ENCODE data around the gene AGAP9.
"Not testable (repeated sequence)": the region's sequence is repeated elsewhere in the genome, so short reads cannot be mapped to it uniquely, and the experiment has no call there.

The AGAP9 gene

DNA sequence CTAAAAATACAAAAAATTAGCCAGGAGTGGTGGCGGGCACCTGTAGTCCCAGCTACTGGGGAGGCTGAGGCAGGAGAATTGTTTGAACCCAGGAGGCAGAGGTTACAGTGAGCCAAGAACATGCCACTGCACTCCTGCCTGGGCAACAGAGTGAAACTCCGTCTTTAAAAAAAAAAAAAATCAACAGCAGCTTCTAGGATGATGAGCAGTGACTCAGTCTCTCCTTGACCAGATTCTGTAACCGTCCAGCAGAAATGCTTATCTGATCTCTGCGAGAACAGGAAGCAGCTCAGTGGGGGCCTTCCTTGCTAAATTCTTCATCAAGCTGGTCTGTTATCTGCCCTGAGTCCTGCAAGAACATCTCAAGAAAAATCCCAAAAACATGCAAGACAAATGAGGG is 37.5 kb downstream of the AGAP9 start:
- DNase-seq = not testable (repeated sequence)

DNA sequence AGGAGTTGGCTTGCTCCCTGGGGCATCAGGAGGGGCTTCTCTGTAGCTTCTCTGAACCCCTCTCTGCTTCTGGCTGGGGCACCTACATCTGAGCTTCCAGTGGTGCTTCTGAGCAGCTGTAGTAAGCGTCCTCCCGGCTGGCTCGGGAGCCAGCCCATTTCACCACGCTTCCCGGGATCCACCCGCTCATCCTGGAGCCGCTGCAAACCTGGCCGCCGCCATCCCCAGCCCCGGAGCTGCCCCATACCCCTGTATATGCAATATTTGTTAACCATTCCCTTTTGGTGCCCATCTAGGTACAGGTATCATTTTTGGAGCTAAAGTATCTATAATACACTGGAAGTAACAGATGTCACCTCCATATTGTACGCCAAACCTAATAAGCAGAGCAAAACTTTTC is 38.7 kb downstream of the AGAP9 start:
- not testable (repeated sequence) for DNase-seq

DNA sequence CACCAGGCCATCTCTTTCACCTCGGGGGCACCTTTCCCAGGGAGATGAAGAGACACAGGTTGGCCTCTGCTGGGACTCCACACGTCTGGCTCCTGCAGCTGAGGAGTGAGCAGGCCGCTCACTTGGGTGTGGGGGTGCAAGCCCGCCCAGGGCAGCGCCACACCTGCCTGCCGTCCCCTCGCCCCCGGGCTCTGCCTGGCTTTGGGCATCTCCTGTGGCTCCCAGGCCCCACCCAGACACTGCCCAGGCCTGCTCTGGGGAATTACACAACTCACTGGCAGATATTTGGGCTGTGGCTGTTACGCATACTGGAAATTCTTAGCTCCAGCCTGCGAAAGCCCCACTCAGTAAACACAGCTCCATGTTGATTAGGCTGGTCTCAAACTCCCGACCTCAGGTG is 39.5 kb downstream of the AGAP9 start, which contains the start of gene ANXA8:
TSS of gene ANXA8 (minus strand) at position 193 of the 400 bp plus-strand sequence. CDS start at position 11, 182 bp downstream.
- not testable (repeated sequence) for DNase-seq

DNA sequence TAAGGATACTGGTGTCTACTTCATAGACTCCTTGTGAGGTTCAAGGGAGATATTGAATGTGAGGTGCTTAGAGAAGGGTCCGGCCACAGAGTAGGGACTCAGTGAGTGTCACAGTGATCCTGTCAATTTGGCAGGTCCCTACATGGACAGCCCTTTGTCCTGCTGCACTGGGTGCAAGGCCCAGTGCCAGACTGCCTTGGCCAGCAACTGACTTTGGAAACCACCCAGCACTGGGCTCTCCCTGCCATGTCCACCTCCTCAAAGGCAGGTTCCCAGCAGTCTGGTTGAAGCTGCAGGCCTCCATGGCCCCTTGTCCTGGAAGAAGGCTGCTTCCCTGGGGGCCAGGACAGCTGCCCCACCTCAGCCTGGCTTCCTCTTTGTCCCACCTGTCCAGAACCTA is 41.1 kb downstream of the AGAP9 start:
- DNase-seq = not testable (repeated sequence)

DNA sequence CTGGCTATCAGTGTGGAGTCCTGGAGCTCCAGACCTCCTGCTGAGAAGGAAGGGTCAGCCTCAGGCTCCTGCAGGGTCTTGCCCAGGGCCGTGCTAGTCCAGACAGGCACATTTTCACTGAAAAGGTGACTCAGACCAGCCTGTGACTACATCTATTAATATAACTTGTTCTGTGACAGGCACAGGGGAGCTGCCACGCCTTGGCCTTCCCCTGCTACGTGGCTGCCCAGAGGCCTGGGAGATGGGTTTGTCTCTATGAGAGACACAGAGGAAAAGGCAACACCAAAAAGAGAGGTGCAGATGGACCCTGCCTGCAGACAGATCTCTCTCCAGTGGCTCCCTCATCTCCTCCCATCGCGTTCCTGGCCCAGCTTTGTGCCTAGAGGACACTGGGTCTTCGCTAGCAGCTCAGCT is 41.7 kb downstream of the AGAP9 start:
- not testable (repeated sequence) for DNase-seq

DNA sequence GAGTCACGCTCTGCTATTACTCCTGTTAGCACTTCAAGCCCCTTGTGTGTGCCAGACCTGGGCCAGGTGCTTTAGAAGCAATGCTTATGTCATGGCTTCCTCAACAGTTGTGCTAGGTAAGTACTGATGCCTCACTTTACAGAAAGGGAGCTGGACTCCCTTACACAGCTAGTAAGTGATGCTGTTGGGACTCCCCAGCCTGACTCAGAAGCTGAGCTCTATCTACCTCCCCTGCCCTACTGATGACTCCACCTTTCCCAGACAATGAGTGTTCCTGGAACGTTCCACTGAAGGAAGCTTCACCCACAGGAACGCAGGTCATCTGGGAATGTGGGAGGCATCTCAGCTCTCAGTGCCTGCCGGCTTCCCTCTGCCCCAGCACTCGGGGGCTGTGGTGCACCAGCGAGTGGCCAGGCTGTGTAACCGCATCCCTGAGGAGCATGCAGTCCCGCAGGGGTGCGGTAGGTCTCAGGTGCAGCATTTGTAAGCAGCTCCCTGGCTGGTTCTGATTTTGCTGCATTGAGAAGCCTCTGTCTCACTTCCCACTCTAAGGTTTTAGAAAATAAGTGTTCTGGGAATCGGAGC is 42.2 kb downstream of the AGAP9 start:
- not testable (repeated sequence) for DNase-seq

DNA sequence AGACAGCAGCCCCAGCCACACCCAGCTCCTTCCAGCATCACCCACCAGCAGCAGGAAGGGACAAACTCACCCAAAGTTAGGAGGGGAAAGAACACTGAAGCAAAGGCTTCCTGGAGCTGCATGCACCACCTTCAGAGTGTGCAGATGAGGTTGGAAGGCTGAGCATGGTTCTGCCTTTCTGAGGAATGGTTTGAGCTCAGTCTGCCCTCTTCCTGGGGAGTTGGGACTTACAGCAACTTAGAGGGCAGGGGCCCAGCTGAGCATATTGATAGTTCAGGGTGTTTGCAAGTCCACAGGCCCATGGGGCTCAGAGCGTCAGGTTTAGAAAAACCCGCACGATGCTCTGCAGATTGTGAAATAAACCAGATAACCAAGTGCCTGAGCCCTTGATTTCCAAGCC is 43.3 kb downstream of the AGAP9 start:
- not testable (repeated sequence) for DNase-seq

DNA sequence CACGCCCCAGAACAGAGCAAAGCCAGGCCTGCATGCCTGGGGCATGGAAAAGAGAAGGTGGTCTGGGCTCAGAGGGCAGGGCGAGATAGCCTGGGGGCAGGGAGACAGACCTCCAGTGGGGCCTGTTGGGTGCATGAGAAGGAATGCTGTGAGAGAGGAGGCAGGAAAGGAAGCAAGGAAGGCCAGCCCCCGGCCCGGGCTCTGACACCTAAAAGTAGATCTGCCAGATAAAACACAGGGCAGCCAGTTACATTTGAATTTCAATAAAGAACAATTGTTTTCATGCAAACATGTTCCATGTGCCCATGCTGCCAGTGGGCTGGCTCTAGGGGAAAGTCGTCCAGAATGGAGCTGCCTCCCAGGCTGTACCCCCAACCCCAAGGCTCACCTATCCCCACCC is 45.3 kb downstream of the AGAP9 start:
- DNase-seq = not testable (repeated sequence)

DNA sequence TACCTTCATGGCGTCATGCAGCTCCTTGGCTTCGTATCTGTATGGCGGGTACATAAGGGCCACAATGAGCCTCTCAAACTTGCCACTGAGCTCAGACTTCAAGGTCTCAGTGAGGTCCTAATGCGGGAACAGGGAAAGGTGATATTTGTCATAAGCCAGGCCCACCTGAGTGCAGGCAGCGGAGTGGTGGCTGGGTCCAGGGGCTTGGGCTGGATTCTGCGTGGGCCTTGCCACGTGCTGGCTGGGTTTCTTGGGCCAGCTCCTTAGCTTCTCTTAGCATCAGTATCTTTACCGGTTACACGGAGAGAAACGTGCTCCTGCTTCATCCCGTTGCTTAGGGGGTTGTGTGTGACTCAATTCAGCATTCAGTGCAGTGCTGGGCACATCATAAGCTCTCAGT is 46.4 kb downstream of the AGAP9 start:
- not testable (repeated sequence) for DNase-seq

DNA sequence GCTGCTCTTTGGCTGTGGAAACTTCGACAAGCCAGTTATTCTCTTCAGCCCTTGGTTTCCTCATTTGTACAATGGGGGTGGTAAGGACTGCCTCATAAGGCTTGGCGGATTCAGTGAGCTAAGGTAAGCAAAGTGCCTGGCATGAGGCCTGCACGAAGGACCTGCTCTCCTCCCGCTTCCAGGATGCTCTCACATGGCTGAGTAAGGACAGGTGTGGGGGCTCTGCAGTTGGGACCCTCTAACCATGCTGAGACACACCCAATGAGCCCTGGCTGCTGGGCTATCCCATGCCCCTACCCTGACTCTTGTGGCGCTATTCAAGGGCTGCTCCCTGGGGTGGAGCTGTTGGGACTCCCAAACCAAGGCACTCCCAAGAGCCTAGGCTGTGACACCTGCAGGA is 48.3 kb downstream of the AGAP9 start:
- DNase-seq = not testable (repeated sequence)

DNA sequence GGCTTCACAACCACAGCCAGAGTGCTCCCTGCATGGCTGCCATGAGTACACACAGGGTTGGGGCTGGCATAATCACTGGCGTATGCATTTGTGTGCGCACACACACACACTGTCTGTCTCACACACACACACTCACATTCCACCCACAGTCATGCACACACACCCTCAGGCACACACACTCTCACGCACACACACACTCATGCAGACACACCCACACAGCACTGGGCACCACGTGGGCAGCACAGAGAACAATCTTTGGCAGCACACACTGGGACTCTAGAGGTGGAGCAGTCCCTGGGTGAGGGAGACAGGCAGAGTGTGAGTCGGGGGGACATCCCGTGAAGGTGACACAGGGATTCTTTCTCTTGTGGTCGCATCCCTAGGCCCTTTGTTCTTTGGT is 49.9 kb downstream of the AGAP9 start:
- DNase-seq = not testable (repeated sequence)

DNA sequence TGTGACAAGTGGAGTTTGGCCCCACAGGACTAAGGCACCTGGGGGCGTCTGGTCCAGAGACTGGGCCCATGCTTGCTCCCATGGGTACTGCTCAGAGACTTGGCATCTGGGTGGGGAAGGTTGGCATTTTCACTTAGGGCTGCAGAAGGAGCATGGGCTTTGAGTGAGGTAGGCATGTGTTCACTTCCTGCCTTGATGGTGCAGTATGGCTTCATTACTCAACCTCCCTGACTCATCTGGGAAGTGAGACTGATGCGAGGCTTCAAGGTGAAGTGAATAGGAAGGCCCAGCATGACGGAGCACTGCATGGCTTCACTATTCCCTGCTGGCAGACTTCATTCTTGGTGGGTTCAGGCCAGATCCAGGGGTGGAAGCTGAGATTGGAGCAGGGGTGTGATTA is 50.8 kb downstream of the AGAP9 start:
- not testable (repeated sequence) for DNase-seq

DNA sequence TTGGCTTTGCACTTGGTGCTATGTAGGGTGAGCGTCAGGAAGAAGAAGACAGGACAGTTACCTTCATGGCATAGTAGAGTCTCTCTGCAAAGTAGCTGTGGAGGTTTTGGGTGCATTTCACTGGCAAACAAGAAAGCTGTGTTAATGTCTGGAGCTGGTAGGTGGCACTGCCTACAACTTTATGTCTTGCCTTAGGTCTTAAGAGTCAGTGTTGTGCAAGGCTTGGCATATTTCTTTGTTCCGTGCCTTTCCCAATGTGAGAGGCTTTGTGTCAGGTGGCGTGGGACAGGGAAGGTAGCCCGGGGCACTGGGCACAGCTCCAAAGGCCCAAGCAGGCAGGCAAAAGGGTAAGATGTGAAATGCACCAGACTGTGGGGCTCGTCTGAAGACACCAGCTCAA is 51.4 kb downstream of the AGAP9 start:
- not testable (repeated sequence) for DNase-seq

DNA sequence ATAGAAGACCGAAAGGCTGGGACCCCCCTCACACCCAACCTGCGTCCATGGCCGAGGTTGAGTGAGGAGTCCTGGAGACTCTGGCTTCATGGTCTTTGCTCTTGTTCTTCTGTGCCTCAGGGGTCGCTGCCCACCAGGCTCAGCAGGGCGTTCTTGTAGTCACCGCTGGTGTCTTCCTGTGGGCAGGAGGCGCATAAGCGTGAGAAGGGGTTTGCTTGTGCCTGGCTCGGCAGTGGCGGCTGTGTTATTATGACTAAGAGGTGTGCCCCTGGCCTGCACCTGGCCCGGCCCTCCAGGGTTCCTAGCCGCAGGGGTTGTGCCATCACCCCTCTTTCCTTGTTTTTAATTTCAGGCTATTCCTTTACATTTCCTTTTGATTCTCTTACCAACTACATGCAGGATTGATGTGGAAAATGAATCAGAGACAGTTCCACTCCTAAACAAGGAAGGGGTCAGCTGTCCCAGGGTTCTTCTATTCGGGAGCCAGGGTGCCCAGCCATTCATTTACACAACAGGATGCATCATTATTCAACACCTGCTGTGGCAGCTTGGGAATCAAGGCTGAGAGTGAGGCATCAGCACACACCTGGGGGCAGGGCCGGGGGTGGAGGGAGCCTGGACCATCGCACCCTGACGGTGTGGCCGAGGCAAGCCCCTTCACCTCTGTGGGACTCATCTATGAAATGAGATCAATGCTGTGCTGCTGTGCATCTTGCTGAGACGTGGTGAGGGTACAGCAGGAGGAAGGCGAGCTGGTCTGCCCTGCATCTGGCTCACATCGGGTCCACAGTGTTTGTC is 54.5 kb downstream of the AGAP9 start:
- not testable (repeated sequence) for DNase-seq

DNA sequence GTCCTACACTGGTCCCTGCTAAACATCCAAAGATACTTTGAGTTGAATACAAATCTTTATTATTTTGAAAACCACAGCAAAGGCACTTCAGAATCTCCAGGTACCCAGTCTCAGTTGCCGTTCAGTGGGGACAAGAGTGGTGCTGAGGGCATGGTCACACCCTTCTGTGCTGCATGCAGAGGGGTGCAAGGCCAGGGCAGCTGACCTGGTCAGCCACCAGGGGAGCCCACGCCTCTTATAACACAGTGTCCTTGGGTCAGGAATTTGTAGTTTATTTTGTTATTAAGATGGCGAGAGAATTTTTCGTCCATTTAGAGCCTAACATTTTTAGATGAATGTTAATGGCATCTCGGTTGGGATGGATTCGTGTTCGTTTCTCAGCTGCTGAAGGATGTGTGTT is 55.5 kb downstream of the AGAP9 start:
- not testable (repeated sequence) for DNase-seq

DNA sequence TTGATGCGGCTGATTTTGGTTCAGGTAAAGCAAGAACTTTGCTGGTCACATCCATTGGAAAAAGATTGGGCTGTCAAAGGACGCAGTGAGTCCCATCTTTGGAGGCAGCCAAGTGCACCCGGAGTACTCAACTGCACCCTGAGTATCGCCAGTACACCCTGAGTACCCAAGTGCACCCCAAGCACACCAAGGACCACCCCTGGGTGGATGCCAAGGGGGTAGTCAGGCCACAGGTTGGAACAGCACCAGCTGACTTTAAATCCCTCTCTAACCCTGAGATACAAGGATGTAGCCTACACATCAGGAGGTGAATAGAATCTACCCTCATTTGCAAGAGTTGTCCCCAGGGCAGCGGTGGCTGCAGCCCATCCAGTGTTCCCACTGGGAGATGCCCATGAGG is 56.0 kb downstream of the AGAP9 start:
- not testable (repeated sequence) for DNase-seq

DNA sequence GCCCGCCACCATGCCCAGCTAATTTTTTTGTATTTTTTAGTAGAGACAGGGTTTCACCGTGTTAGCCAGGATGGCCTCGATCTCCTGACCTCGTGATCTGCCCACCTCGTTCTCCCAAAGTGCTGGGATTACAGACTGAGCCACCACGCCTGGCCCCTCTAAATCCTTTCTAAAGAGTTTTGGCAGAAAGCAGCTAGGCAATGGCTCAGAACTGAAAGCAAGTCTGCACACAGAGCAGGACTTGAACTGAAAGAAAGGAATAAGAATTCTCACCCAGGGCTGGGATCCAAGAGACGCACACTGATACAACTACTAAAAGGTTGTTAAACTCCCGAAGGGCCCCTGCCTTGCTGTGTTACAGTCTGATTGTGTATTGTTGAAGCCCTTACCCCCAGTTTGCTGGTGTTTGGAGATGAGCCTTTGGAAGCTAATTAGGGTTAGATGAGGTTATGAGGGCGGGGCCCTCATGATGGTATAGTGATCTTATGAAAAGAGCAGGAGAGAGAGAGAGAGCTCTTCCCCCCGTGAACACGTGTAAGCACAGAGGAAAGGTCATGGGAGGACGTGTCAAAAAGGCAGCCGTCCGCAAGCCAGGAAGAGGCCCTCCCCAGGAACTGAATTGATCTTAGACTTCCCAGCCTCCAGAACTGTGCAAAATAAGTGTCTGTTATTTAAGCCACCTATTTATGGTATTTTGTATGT is 58.1 kb downstream of the AGAP9 start:
- not testable (repeated sequence) for DNase-seq

DNA sequence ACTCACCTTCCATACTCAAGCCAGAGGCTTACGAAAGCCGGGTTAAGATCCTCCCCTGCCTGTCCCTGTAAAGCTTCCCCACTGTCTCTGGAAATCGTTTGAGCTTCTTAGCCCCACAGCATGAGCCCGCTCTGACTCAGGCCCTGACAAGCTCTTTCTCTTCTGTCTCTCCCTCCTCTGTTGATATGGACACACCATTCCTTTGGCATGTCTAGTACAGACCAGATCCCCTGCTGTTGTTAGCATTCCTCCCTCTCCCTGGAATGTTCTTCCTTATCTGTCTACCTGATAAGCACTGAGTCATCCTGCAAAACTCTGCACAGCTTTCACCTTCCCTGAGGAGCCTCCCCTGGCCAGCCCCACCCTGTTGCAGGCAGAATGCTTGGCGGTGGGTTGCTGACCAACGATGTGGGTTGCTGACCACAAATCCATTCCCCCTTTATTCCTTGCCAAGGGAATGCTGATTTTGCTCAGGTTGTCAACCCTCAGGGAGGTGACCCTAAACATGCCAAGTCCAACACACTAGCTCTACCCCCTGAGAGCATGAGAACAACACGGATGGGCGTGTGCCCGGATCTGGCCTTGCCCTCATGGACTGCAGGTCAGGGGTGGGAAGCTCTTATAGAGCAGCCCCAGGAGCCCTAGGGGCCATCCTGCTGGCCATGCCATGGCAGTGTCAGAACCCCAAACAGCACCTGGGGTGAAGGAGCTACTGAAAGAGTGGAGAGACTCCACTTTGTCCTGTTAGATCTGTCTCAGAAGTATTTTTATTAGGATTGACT is 60.7 kb downstream of the AGAP9 start:
- DNase-seq = not testable (repeated sequence)

DNA sequence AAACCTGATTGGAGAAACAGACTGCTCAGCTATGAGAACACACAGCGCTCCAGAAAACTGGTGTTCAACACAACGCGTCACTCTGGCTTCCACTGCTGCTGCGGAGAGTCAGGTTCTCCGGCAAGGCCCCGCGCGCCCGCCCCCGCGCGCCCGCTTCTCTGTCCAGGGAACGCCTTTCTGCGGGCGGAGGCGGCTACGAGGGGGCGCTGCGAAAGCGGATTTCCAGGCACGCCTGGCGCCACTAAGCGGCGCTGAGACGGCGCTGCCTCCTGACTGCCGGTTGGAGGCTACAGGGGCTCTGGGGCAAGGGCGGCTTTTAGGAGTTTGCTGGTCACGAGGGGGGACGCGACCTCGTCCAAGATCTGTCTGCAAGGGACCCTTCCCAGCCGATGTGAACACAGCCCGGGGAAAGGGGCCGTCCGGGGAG is 62.2 kb downstream of the AGAP9 start:
- DNase-seq = peak in 6 of 56 donors; percentile 15 to 43 (median 26)

DNA sequence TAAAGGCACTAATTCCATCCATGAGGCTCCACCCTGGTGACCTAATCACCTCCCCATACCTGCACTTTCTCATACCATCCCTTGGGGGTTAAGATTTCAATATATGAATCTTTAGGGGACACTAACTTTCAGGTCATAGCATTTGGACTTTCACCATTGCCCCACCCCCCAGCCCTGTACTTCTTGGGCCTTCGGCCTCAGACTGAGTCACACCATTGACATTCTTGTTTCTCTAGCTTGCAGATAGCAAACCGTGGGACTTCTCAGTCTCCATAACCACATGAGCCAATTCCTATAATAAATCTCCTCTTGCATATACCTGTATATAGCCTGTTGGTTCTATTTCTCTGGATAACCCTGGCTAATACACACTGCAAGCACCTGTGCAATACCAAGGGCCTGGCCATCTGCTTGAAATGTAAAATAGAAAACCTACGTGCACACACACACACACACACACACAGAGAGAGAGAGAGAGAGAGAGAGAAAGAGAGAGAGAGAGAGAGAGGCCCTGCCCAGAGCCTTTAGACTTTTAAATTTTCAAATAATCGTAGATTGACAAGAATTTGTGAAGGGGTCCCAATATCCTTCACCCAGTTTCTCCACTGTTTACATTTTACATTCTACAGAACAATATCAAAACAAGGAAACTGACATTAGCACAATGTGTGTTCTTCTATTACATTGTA is 64.8 kb downstream of the AGAP9 start:
- no peak for DNase-seq

DNA sequence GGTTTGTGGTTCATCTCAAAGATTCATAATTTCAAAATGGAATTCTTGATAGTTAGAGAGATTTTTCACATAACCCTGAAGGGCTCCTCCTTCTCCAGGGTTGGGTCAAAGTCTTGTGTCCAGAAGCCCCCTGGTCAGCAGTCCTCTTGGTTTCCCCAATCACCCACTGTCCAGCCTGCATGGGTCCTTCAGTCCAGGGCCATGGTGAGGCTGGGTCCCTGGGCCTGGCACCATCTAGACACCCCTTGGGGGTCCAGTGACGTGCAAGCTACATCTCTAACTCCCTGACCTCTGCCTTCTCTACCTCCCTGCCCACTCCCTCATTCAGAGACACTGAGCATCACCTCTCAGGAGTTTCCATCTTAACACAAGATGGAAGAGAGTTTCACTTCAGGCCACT is 65.6 kb downstream of the AGAP9 start:
- no peak for DNase-seq

Data from amygdala (tissue), 56 donors.